A204.1 (cell line): ENCODE data around the gene MPHOSPH6.
"Not testable (repeated sequence)": the region's sequence is repeated elsewhere in the genome, so short reads cannot be mapped to it uniquely, and the experiment has no call there.

Experiments
- FAIRE-seq: peaks from 2 replicates; lab custom pipeline; 2012; peaks lifted over from hg19 to GRCh38; lab: Jason Lieb, UNC

MPHOSPH6 gene, protein sequence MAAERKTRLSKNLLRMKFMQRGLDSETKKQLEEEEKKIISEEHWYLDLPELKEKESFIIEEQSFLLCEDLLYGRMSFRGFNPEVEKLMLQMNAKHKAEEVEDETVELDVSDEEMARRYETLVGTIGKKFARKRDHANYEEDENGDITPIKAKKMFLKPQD

DNA sequence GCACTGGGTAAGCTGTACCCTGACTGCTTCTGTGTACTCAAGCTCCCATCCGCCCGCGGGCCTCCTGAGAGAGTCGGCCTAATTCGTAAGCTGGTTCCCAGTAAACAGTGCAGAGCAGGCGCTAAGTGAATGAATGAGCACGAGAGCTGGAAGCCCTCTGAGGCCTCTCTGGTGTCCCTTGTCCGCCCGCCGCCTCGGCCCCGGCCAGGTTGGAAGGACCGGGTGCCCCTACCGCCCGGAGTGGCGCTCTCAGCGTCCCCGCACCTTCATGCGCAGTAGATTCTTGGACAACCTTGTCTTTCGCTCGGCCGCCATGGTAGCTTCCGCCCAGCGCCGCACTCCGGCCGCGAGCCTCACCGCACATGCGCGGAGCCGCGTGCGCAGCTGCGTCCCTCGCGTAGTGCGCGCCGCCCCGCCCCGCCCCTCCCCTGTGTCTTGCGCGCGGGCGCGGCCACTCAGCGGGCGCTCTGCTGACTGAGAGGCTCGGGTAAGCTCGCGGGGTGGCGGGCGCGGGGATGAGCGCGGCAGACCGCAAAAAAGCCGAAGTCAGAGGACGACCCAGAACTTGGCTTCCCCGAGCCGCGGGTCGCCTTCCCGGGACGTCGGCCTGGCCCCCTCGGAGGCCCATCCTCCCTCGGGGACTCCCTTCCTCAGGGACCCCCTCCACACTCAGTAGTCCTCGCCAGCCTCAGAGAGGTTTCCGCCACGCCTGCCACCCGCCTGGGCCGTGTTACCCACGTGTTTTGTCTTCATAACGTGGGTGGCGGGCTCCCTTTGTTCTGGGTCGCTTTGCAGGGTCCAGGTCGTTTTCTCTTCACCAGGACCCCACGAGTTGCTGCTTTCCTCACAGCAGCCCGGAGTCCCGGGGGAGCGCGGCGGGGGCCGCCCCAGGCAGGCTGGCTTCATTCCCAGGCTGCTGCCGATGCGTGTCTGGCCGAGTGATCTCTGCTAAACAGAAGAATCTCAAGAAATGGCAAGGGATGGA is at the start of gene MPHOSPH6:
Gene MPHOSPH6, minus strand, starts transcription at position 364 of the 985 bp plus-strand sequence. Its CDS starts 49 bp downstream, at position 315.
- FAIRE-seq, result no peak

DNA sequence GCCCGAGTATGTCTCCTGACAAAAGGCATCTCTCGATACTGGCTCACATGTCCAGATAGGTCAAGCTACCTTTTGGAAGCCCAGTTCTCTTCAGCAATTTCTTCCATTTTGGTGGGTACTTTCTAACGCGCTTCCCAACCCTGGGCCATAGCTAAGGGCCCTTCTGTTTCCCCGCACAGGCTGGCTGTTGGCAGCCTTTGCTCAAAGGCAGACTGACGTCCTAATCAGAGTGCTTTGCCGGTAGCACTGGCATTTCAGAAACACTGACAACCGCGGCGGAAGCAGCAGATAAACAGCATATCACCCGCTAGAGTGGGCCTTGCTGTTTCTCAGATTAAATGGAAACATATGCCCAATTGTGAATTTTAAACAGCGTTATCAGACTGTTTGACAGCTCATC is 49.3 kb upstream of the MPHOSPH6 start:
- FAIRE-seq, result no peak

DNA sequence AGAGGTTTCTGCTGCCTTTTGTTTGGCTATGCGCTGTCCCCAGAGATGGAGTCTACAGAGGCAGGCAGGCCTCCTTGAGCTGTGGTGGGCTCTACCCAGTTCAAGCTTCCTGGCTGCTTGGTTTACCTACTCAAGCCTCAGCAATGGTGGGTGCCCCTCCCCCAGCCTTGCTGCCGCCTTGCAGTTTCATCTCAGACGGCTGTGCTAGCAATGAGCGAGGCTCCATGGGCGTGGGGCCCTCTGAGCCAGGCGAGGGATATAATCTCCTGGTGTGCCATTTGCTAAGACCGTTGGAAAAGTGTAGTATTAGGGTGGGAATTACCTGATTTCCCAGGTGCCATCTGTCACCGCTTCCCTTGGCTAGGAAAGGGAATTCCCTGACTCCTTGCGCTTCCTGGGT is 39.3 kb upstream of the MPHOSPH6 start:
- not testable (repeated sequence) for FAIRE-seq

DNA sequence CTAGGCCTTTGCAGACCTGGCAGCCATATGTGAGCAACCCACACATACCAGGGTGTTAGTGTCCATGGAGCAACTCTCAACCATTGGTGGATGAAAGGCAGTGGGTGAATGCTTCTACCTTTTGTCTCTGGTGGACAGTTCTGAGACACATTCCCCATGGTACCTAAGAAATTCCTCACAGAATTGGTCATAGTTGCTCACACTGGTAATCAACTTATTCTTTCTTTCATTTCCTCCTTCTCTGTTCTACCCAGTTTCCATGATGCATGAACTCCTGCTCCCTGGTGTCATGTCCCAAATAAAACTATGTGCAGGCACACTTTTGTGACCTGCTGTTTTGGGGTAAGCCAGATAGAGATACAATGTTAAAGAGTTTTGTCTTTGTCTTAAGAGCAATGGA is 33.2 kb upstream of the MPHOSPH6 start:
- FAIRE-seq, result no peak

DNA sequence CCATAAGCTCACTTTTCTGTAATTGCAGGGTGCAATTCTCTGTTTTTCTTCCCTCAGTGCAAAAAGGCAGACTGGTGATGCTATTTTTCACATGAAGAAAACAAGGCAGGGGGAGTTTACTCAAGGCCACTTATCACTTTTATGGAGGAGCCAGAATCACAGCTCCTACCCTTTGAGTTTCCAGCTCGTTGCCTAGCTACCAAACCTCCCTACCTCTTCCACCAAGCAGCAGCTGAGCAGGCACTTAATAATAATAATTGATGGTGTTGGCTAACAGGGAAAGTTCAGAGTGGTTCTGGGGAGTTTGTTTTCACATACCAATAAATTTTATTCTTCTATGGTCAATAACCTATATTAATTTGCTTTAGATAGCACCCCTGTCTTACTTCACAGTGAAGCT is 31.9 kb upstream of the MPHOSPH6 start:
- FAIRE-seq, result no peak

DNA sequence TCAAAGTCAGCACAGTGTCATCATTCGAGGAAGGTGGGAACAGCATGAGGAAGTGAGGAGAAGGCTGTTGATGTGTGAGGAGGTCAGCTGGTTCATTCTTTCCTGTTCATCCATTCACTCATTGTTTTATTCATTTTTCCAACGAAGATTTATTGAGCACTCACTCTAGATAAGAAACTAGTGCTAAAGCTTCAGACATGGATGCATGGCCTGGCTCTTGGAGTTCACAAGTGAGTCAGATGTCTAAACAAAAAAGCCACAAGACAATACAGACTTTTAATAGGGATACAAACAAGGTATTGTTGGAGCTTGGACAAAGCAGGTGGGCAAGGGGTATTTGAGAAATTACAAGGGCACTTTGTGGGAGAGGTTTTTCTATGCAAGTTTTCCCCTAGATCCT is 31.3 kb upstream of the MPHOSPH6 start:
- no peak for FAIRE-seq

DNA sequence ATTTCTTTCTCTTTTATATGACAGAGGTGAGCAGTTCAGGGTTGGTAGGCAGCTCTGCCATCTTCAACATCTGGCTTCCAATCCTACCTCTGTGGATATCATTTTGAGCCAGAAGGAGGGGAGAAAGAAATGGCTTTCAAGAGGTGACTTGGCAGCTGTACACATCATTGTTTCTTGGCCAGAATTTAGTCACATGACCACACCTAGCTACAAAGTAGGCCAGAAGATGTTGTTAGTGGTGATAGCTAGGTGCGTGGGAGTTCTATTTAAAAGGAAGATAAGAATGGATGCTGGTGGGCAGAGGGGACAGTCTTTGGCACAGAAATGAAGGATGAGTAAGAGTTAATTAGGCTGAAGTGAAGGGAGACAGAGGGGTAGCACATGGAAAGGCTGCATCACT is 29.2 kb upstream of the MPHOSPH6 start:
- no peak for FAIRE-seq

DNA sequence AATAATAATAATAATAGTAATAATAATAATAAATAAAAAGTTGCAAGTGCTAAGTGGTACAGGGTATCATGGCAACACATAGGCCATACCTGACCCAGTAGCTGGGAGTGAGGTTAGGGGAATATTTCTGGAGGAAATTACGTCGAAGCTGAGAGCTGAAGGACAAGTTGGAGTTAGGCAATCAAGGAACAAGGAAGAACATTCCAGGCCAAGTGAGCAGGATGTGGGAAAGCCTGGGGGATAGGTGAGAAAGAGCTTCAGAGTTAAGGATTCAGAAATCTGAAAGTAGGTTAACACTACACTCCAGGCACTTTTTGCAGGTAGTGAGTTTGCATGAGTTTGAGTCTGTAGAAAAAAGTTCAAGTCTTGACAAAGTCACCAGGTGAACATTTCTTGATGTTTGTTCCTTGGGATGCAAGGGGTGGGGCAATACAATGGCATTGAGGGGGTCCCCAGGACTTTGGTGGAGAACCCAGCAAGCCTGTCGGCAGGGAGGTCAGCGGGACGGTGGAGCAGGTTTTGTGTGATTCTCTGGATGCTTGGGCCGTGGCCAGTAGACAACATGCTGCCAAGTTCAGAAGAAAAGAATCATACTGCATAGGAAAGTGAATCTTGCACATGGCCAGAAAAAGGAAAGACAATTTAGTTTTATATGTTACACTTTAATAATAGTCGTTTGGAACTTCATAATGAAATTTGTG is 27.7 kb upstream of the MPHOSPH6 start:
- FAIRE-seq, result no peak

DNA sequence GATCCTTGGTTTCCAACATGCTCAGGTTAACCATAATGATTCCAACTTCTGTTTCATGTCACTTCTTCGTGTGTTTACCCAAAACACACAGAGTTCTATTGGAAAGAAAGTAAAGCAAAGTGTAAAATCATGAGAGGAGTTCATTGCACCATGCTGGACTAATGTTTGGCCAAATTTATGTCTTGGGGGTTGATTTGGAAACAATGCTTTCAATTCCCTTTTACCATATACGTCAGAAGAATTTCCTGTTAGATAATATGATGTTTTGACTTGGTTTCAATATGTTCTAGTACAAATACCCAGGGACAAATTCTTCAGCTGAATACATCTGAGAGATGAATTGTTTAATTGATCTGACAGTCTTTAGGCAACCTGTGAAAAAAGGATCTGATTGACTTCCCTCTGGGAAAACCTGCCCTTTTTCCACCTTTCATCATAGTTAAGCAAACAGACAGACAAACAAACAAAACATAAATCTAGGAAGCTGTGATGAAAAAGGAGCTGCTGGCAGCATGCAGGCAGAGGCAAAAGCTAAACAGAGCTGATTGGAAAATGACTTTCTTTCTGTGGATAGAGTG is 26.0 kb upstream of the MPHOSPH6 start:
- no peak for FAIRE-seq

DNA sequence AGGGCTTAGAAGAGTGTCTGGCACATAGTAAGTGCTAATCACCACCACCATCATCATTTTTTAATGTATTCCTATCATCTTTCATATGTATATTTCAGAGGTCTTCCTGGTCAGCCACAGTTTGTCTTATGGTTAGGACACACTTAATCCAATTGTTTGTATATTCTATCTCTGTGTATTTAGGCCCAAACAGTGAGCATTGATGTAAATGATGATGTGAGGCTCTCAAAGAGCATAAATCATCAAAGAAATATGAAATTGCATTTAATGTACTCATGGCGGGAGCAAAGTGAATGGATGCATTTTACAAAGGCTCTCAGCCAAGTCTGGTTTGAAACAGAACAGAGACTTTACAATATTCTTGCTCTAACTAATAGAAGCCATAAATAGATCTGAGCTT is 24.1 kb upstream of the MPHOSPH6 start:
- FAIRE-seq, result no peak

DNA sequence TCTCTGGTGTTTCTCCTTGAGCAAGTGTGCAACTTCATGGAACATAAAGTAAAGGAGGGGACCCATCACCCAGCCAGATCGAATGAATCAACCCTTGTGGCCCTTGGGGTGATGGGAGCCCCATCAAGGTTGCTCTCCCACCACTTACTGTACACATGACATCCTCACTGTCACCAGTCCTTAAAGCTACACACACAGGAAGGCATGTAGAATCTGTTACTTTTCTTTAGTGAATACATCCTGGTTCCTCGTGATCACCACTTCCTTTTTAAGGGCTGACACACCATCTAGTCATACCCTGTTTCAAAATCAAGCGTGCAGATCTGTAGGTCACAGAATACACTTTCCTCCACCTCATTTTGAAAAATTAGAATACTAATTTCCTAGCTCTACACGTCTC is 22.6 kb upstream of the MPHOSPH6 start:
- no peak for FAIRE-seq

DNA sequence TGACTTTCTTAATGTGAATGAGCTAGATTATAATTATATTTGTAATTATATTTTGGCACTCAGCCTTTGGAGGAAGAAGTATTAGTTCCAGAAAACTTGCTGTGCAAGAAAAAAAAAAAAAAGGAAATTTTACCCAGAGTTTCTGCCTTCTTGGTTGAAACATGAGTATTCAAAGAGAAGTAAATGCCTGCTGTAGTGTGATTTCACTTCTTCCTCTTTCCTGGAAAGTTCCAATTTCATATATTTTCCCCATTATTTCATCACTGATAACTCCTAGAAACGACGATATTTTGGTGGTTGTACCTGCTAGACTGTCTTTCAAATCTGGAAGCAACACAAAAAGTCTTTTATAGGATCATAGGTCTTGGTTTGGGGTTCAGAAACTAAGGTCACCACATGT is 20.4 kb upstream of the MPHOSPH6 start:
- no peak for FAIRE-seq

DNA sequence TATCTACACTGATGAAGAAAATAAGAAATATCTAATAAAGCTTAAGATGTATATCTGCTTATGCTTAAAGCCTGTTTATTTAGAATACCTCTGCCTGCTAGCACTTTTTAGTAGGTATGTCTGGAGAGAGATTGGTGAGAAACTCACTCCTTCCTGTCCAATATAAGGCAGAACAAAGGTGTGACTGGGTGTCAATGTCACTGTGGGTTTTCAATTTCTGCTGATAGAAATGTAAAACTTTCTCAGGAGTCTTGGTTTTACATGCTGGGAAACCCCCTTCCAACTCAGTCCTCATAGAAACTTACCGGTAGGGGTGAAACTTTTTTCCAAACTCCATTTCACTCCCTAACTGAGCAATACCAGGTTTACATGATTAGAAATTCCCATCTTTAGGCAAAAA is 17.8 kb upstream of the MPHOSPH6 start:
- FAIRE-seq, result no peak

DNA sequence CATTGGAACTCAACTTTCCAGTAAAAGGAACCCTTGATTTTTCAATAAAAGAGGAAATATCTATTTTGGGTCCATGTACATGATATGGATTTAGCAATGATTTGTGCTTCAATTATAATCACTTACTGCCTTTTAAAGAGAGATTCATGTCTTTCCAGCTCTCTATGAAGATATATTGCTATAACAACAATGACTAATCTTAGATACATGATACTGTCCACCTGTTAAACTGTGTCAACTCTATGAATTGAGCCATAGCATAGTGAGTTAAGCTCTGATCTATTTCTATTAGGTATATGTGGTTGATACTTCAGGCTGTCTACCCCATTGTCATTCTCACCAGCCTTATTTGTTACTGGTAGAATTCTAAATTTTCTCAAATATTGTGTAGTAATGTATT is 15.0 kb upstream of the MPHOSPH6 start:
- no peak for FAIRE-seq

DNA sequence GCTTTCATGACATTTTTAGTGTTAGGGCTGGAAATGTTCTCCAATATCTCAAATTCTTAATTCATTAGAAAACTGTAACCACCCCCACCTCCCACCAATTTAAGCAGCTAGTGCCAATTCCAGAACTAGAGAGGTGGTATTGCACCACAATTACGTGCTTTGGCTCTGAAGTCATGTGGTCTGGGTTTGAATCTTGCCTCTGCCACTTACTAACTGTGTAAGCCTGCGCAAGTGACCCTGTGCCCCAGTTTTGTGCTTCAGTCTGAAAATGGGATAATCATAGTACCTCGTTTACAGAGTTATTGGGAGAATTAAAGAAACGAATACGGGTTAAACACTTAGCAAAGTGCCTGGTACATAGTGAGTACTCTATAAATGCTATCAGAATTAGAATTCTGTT is 14.2 kb upstream of the MPHOSPH6 start:
- FAIRE-seq, result no peak

DNA sequence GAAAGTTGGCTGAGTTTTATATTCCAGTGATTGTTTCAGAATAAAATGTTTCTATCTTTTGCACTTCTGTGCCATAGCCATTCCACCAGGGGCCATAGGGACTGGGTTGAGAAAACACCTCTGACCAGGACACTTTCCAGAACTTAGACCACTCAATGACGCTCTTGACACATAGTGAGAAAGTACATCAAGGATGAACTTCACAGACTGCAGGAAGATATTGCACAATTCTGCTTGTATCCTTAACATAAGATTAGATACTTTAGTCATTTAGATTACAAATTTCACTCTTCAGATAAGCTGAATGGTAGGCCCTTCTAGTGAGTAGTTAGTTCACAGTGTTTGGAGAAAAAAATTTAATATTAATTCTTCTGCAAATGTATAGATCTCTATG is 13.0 kb upstream of the MPHOSPH6 start:
- no peak for FAIRE-seq

DNA sequence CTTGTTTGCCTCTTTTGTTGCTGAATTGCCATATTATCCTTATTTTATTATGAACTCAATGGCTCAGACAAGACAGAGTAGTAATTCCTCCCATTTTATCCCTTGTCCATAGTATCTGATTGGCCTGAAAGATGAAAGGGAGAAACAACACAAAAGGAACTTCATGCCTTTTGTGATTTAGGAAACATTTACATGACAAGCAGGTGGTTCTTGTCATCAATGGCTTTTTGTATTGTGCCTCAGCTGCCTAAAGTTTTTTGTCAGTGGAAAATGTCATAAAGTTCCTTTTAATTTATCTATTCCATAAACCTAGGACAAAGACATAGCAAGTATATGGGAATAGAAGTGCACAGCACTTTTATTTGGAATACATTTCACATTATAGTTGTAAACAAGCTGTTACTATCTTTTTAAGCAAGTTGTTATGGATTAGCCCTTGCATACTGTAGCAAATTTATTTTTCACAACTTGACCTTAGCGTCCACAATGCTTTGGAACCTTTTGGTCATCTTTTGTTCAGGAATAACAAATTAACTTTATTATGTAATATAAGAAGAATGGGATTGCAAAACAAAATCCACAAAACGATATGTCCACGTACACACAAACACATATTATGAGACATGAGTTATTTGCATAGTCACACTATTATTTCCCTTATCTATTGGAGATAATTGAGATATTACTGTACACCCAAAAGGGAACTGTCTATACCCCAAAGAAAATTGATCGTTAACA is 12.4 kb upstream of the MPHOSPH6 start:
- FAIRE-seq, result no peak

DNA sequence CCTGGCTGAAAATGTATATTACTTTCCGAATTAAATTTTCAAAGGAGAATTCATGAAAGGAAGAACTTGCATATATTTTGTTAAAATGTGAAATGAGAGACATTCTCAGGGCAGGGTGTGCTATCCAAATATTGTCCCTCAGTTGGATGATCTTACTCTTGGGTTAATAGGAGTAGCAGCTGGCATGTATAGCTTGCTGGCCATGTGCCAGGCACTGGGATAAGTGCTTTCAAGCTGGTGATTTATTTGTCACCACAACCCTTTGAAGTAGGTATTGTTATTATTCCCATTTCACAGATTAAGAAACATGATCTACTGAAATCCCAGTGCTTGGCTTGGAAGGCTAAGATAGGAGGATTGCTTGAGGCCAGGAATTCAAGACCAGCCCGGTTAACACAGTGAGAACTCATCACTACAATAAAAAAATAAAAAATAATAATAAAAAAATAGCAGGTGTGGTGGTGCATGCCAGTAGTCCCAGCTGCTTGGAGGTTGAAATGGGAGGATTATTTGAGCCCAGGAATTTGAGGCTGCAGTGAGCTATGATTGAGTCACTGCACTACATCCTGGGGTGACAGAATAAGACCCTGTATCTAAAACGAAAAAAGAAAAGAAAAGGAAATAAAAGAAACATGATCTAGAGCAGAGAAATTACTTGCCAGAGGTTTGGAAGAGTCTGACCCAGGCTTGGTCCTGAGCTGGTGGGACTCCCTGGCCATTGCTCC is 11.6 kb upstream of the MPHOSPH6 start:
- no peak for FAIRE-seq

DNA sequence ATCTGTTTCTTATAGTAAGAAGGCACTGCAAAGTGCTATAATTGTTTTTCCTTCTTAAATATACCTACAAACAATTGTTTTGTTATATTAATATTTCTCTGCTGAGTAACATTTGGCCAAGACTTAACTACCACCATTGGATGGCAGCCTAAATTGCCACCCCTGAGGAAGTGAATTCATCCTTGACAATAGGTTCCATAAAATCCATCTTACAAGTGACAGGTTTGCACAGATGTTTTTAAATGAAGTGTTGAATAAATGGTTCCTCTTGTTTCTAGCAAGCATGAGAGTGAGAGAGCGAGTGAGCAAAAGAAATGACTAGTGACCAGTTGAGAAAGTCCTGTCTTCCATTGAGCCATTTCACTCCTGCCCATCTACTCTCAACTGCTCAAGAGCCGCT is 8.3 kb upstream of the MPHOSPH6 start:
- FAIRE-seq, result no peak

DNA sequence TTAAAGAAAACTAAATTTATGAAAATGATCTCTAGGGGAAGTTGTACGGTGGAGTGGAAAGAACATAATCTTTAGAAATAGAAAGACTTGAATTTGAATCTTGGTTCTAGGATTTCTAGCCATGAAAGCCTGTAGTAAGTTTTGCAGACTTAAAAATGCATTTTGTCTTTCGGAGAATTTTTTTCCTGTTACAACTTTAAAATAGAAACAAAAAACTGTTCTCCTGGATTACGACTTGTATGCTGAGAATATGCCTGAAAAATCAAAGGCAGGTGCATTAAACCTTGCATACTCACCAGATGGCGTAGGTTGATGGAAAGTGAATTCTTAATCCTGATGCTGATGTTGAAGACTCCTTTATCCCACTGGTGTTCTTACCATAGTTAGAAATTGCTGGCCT is 7.5 kb upstream of the MPHOSPH6 start:
- FAIRE-seq, result no peak

DNA sequence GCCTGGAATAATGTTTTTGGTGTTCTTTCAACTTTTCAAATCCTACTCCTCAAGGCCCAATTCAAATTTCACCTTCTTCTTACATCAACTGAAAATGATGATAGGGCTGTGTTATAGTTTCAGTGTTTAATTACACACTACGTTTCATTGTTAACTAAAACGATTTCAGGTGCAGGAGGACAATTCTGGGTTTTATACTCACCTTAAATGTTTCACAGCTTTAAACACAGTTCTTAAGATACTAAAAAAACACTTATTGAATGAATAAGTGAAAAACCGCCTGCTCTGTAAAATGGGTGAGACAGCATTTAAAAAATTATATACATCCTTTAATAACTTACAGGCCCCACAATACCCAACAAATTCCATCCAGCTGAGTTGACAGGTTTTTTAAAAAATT is 6.2 kb upstream of the MPHOSPH6 start:
- FAIRE-seq, result no peak
